Transverse colon (tissue), 4 donors: ENCODE measurements around the gene CNNM3. TPM values are rescaled to one million over a fixed set of nuclear protein-coding genes. Genes with fewer than 3 reads are reported as not detected.

Source experiments
- DNase-seq: peaks from one replicate; pipeline ENCODE4 v3.0.0-alpha.2; 2019
- H3K27ac ChIP-seq, 4 donors: fragments of 200-600 bp; sonication (generic); 2 replicates each; pipeline ENCODE4 v1.5.1; 2016 to 2018; ENCODE audit warnings: inconsistent platforms in 4 of 4
- H3K27me3 ChIP-seq: fragments of 200-600 bp; sonication (generic); 2 replicates; pipeline ENCODE4 v1.5.1; 2017; ENCODE audit warnings: inconsistent platforms
- H3K36me3 ChIP-seq, 4 donors: fragments of 200-600 bp; sonication (generic); 2 replicates each; pipeline ENCODE4 v1.5.1; 2017 to 2019; ENCODE audit warnings: inconsistent platforms in 4 of 4
- H3K4me1 ChIP-seq, 4 donors: fragments of 200-600 bp; sonication (generic); 2 replicates each; pipeline ENCODE4 v1.5.1; 2017 to 2020; ENCODE audit warnings: inconsistent platforms in 4 of 4
- H3K4me3 ChIP-seq, 4 donors: fragments of 200-600 bp; sonication (generic); 1 replicate in 1 of 4; 2 replicates in 3 of 4; pipeline versions ENCODE4 v1.5.1 to v1.6.1; 2017 to 2019; ENCODE audit warnings: inconsistent platforms in 4 of 4
- H3K9me3 ChIP-seq, 2 donors: fragments of 200-600 bp; sonication (generic); 2 replicates each; pipeline ENCODE4 v1.5.1; 2017 to 2019; ENCODE audit warnings: inconsistent platforms in 2 of 2
- EP300 ChIP-seq: sonication (generic); formaldehyde crosslinking; IDR thresholded peaks from one replicate; pipeline ENCODE4 v1.6.1; 2017; ENCODE audit warnings: antibody characterized with exemption, low read depth
- POLR2A ChIP-seq: fragments of 450-650 bp; IDR thresholded peaks from one replicate; pipeline ENCODE4 v1.6.1; 2016; ENCODE audit warnings: antibody characterized with exemption, mild to moderate bottlenecking, moderate library complexity
- POLR2AphosphoS5 ChIP-seq, 3 donors: sonication (generic); formaldehyde crosslinking; IDR thresholded peaks; one replicate each; pipeline ENCODE4 v1.6.1; 2016; ENCODE audit warnings: antibody characterized with exemption in 3 of 3
- WGBS, 2 donors: methylation state at CpG; one replicate each; pipeline ENCODE4 v1.1.5; 2018; ENCODE audit warnings: low coverage in 1 of 2; 5-methylcytosine and 5-hydroxymethylcytosine counted together
- in situ Hi-C, 4 donors: fragments of 200-750 bp; cut with MboI; loops; one replicate each; pipeline versions ENCODE4 v1.15.0 to v1.15.1; 2017; ENCODE audit warnings: low sequenced_read_pairs in 3 of 4, low pct_ligation_motif_present in 1 of 4, low pct_unique_long_range_greater_than_20kb in 1 of 4
- intact Hi-C: fragments of 100-400 bp; cut with DNase I; formaldehyde crosslinking; loops from one replicate; pipeline ENCODE4 v1.15.1; 2023; ENCODE audit warnings: low total_unique reads
- total RNA-seq, 4 donors: library from RNA; depleted of rRNA; stranded (reverse); fragments of >200 nt; gene quantifications; one replicate each; pipeline ENCODE4 v1.1.0, GENCODE V29; 2016
- TF ChIP-seq, protein P1 (sequence below), 5 experiments: fragments of 200-600 bp in 3 of 5; fragments of 450-650 bp in 2 of 5; sonication (generic) in 3 of 5; IDR thresholded peaks; 1 replicate in 2 of 5; 2 replicates in 3 of 5; pipeline ENCODE4 v1.5.1; 2016 to 2017; ENCODE audit warnings: antibody characterized with exemption in 5 of 5, inconsistent platforms in 3 of 5, mild to moderate bottlenecking in 2 of 5, moderate library complexity in 1 of 5

CNNM3 gene
- total RNA-seq, 4 donors from 2014 or later: 14.2 to 54.3 (median 22.3) TPM

DNA sequence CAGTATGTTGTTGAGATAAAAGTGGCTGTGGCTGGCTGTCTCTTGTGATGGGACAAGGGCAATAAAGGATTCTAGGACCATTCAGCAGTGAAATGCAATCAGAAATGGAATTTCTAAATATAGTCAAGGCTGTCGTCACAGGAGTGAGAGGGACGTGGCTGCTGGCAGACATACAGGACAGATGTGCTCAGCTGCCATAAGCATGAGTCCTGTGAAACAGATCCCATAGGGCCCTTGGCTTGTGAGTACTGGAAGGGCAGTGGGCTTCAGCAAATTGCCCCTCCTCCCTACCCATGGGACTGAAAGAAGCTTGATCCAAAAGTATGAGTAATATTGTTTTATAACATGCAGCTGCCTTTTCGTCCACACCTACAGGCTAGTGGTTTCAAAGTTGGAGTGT, 4.2 kb upstream of the CNNM3 start:
- H3K4me1 ChIP-seq: peaks cover 10 to 30% (median 11%) of the 10 kb centered on the region in 4 donors
- TF ChIP-seq POLR2A (no peak), EP300 (no peak), POLR2AphosphoS5 (IDR thresholded peaks at IDR 0.05) (no peak)
- TF ChIP-seq, protein P1, sequence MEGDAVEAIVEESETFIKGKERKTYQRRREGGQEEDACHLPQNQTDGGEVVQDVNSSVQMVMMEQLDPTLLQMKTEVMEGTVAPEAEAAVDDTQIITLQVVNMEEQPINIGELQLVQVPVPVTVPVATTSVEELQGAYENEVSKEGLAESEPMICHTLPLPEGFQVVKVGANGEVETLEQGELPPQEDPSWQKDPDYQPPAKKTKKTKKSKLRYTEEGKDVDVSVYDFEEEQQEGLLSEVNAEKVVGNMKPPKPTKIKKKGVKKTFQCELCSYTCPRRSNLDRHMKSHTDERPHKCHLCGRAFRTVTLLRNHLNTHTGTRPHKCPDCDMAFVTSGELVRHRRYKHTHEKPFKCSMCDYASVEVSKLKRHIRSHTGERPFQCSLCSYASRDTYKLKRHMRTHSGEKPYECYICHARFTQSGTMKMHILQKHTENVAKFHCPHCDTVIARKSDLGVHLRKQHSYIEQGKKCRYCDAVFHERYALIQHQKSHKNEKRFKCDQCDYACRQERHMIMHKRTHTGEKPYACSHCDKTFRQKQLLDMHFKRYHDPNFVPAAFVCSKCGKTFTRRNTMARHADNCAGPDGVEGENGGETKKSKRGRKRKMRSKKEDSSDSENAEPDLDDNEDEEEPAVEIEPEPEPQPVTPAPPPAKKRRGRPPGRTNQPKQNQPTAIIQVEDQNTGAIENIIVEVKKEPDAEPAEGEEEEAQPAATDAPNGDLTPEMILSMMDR (IDR thresholded peaks at IDR 0.05): no peak
- intact Hi-C loops: loop anchor here (10.0 kb wide), 1 partner anchor 47 kb away; the partner anchor contains the start of gene CNNM4
- in situ Hi-C loops: no loop called here
- 34 to 38% methylated on average over 2 to 3 of the region's 3 CpGs for WGBS, 2 donors
- no peak overlapping the region for H3K4me3 ChIP-seq
- H3K27ac ChIP-seq: no peak overlapping the region
- DNase-seq: peak; percentile 38
- no peaks in the 10 kb centered on the region for H3K9me3 ChIP-seq
- no peaks in the 10 kb centered on the region for H3K27me3 ChIP-seq
- H3K36me3 ChIP-seq: peaks cover 0 to 13% (median 5%) of the 10 kb centered on the region in 4 donors

DNA sequence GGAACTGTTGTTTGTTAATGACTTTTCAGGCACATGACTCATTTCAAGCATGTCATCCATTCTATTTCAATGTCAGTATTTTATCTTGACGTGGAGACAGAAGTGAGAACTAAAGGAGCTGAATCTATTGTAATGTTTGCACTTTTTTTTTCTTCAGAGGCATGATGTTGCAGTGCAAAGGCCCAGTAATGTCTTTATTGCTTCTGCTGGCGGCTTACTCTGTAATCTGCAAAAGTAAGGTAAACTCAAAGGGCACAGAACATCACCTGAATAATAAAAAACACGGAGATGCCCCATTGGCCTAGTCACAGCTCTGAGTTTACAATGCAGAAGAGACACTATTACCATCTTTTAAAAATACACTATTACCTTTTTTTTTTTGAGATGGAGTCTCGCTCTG, 2.4 kb upstream of the CNNM3 start:
- intact Hi-C loops: loop anchor here (10.0 kb wide), 1 partner anchor 49 kb away; the partner anchor contains the start of gene CNNM4
- H3K4me3 ChIP-seq: no peak overlapping the region
- H3K36me3 ChIP-seq: peaks cover 0 to 13% (median 4%) of the 10 kb centered on the region in 4 donors
- H3K27me3 ChIP-seq: no peaks in the 10 kb centered on the region
- peak overlapping the region; percentile 1 to 49 (median 25) for H3K27ac ChIP-seq
- 37 to 56% methylated on average over 2 to 4 of the region's 4 CpGs for WGBS, 2 donors
- no peaks in the 10 kb centered on the region for H3K9me3 ChIP-seq
- H3K4me1 ChIP-seq: peaks cover 24 to 46% (median 28%) of the 10 kb centered on the region in 4 donors
- DNase-seq: no peak
- in situ Hi-C loops: no loop called here
- TF ChIP-seq POLR2AphosphoS5 (IDR thresholded peaks at IDR 0.05) (no peak), EP300 (no peak), POLR2A (no peak)
- TF ChIP-seq, protein P1 (IDR thresholded peaks at IDR 0.05): no peak

DNA sequence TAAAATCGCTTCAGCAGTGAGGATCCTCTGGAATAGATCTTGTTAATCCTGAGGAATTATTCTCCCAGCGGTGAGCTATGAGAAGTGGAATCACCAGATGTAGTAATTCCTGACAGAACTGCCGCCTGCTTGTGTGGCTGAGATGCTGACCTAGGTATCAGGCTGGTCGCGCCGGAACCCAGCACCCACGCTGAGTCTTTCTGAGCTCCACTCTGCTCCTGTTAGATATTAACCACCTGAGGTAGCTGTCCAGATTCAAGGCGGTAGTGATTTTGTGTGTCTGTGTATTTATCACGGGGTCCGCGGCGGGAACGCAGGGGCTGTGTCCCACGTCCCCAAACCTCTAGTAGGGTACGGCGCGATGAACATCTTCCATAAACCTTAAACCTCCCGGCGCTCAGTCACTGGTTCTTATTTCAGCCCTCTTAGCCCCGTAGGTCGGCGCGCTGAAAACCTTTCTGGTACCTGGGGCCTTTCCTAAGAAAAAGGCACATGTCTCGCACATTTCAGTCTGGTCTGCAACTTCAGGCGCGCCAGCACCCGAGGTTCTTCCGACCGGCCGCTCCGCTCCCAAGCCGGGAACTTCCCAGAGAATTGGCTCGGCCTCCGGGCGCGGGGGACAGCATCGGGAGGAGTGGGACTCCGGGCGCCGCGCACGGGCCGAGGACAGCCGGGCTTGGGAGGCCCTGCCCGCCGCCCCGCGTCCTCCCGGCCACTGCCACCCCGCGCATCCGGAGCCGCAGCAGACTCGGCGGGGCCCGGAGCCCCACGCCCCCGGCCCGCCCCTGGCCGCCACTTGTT, 542 bp upstream of the CNNM3 start:
- Histone ChIP-seq H3K4me3 (peak overlapping the region; percentile 50 to 79 (median 62)), H3K4me1 (peaks cover 36 to 65% (median 46%) of the 10 kb centered on the region in 4 donors), H3K9me3 (no peaks in the 10 kb centered on the region), H3K27ac (peak overlapping the region; percentile 89 to 100 (median 98)), H3K27me3 (no peaks in the 10 kb centered on the region), H3K36me3 (no peaks in the 10 kb centered on the region)
- 2% methylated on average over 41 of the region's 60 CpGs; no CpG with 5 or more reads in 1 of the 2 donors for WGBS, 2 donors
- peak; percentile 26 for DNase-seq
- in situ Hi-C loops (no loop called here), intact Hi-C loops (loop anchor here (2.0 to 10.0 kb wide), 2 partner anchors 43 to 51 kb away; partner anchors contain the start of genes ANKRD39 and CNNM4)
- TF ChIP-seq POLR2AphosphoS5 (IDR thresholded peaks at IDR 0.05) (no peak), POLR2A (no peak), EP300 (no peak)
- TF ChIP-seq, protein P1 (IDR thresholded peaks at IDR 0.05): no peak
